ENCODE data around the gene KCTD21.

The KCTD21 gene

DNA sequence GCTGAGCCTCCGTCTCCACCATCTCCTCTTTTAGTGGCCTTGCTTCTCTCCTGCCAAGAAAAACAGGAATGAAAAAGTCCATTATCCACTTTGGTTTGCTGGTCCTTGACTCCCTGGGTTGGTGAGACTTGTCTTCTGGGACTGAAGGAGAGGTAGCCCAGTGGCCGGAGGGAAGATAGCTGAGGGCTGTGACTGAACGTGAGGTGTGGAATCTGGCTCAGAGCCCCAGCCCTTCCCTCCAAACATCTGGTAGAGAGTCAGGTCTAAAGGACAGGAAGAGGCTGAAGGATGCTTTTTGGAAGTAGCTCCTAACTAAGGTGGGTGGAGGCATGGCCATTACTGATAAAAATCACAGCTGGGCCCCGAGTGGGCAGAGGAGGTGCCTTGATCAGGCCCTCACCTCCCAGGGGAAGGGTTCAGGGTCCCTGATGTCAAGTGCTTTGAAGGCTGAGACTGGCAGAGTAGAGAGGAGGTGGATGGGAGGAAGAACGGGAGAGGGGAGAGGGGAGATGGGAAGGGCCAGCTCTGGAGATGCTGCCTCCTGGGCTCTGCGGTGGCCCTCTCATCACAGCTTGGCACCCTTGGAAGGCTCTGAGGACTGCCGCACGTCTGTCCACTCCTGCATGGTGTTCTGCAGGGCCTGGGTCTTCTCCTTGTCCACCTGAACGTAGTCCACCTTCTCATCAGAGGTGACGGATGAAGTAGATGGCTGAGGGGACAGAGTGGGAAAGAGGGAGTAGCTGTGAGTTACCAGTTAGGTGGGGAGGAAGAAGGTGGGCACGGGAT is 30.5 kb upstream of the KCTD21 start:
- DNase-seq: no peak

- no peak for DNase-seq
Observed at GRCh38 chr11:78217650-78218541, 29.5 kb upstream of the KCTD21 start.

- DNase-seq: no peak
Observed at GRCh38 chr11:78216571-78217287, 28.3 kb upstream of the KCTD21 start.

DNA sequence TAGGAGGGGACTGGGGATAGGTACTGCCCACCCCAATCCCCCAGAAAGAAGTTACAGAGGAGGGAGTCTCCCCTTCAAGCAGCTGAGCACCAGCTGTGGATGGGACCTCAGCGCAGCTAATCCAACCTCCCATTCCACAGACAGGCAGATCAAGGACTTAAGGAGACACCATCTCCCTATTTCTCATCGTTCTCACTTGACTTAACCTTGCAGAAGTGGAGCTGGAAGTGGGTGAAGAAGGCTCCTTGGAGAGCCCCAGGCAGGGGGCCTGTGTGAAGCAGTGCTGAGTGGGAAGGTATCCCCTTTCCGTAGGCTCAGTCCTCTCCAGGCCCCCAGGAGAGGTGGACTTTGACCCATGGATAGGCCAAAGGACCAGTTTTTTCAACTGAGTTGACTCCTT is 27.6 kb upstream of the KCTD21 start:
- no peak for DNase-seq

DNA sequence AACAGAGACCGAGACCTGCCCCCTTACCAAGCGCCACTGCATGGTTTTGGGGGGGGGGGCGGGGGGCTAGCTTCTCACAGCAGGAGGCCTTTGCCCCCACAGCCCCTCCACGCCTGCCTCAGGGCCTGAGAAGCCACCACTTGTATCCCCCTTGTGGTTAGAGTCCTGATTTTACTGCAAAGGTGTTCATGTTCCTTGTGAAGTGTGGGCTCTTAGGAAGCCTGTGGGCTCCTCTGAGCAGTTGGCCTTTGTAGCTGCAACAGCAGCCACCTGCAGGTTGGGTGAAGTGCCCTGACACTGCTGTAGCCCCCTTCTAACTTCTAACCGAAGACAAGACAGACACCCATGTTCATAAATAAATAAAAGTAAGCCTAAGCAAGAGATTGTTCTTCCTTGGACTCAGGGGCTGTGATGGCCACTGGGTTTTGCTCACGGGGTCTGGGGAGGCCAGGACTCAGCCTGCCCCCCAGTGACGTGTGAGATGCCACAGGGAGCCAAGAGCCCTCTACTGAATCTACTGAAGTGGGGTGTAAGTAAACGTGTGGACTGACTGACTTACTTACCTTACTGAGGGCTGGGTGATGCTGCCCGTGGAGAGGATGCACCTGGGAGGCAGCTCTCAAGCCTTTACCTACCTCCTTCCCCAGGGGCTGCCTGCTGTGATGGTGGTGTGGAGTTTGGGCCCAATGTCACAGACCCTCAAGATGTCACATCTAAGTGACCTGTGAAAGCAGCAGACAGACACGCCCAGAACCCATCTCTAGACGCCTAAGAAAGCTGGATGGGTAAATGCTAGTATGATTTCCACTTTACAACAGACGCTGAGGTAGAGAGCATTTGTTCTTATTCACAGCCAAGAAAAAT is 26.1 kb upstream of the KCTD21 start:
- DNase-seq: no peak

- no peak for DNase-seq
Observed at GRCh38 chr11:78213526-78214330, 25.3 kb upstream of the KCTD21 start.

DNA sequence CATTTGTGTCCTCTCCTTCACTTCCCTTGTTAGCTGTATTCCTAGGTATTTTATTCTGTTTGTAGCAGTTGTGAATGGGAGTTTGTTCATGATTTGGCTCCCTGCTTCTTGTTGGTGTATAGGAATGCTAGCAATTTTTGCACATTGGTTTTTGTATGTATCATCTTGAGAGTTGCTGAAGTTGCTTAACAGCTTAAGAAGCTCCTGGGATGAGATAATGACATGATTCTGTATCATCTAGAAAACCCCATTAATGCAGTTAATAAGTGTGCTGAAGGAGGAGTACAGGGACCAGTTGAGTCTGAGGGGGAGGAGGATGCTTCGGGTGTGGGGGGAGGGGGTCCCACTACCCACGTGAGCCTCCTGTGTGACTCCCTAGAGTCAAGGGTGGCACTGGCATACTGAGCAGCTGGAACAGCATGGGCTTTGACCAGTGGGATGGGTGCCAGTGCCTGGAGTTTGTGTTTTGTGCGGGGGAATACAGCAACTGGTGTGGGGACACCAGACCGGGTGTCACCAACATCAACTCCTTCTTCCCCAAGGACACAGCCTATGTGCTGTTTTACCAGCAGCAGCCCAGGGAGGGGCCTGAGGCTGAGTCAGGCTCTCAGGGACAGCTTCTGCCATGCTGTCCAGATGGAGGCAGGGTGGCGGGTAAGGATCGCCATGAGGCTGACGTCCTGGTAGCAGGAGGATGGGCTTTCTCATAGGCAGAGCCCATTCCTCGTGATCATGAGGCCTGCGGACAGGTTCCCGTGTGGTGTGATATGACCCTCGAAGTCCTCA is 24.4 kb upstream of the KCTD21 start:
- DNase-seq: no peak

DNA sequence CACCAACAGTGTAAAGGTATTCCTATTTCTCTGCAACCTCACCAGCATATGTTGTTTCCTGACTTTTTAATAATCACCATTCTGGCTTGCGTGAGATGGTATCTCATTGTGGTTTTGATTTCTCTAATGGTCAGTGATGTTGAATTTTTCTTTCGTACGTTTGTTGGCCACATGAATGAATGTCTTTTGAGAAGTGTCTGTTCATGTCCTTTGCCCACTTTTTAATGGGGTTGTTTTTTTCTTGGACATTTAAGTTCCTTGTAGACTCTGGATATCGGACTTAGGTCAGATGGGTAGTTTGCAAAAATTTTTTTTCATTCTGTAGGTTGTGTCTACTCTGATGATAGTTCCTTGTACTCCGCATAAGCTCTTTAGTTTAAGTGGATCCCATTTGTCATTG is 23.1 kb upstream of the KCTD21 start:
- no peak for DNase-seq

GRCh38 chr11:78210000-78210608 is 21.7 kb upstream of the KCTD21 start:
- DNase-seq: no peak

DNA sequence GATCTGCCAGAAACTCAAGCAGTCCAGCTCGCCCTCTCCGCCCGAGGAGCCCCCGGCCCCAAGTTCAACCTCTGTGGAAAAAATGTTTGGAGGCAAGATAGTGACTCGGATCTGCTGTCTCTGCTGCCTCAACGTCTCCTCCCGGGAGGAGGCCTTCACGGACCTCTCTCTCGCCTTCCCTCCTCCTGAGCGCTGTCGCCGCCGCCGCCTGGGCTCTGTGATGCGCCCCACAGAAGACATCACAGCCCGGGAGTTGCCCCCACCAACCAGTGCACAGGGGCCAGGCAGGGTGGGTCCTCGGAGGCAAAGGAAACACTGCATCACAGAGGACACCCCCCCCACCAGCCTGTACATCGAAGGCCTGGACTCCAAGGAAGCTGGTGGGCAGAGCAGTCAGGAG is 21.1 kb upstream of the KCTD21 start:
- DNase-seq: no peak

- no peak for DNase-seq
Observed at GRCh38 chr11:78208257-78209165, 20.1 kb upstream of the KCTD21 start.

DNA sequence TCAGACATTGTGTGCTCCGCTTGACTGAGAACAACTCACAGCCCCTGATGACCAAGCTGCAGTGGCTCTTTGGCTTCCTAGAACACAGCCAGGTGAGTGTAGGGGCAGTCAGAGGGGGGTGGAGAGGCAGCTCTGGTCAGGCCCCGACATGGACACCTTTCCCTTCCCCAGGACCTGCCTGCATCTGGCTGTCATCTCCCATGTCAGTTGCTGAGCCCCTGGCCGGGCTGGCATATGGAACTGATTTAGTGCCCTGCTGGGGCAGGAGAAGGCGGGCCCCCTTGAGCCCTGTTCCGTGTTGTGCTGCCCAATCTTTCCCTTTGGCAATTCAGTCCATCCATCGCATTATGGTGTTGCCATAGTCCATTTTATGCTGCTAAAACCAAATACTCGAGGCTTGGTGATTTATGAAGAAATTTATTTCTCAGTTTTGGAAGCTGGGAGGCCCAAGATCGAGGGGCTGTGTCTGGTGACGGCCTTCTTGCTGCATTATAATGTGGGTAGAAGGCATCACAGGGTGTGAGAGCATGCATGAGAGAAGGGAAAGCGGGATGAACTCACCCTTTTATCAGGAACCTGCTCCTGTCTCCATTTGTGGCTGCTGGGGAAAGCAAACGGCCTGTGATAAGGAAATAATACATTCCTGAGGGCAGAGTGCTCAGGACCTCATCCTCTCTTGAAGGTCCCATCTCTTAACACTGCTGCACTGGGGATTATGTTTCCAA is 19.3 kb upstream of the KCTD21 start:
- no peak for DNase-seq

GRCh38 chr11:78205691-78206090 is 17.3 kb upstream of the KCTD21 start:
- no peak for DNase-seq

- no peak for DNase-seq
Observed at GRCh38 chr11:78205256-78205655, 16.8 kb upstream of the KCTD21 start.

DNA sequence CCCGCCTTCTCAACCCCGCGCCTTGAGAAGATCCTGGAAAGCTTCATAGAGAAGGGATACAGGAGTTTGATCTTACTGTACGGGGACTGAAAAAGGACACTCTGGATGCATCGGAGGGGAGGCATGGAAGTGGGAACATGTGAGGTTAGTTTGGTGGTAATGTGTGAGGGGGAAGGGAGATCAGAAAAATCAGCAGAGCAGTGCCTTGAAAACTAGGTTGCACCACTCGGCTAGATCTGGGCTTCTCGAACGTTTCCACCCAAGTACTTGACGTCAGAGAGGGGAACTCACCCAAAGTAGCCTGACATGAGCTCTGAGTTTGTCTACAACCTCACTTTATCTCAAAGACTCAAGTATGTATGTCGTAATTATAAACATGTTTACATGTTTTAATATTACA is 14.8 kb upstream of the KCTD21 start:
- no peak for DNase-seq

GRCh38 chr11:78202733-78203167 is 14.3 kb upstream of the KCTD21 start:
- no peak for DNase-seq

- DNase-seq: no peak
Observed at GRCh38 chr11:78201096-78201818, 12.8 kb upstream of the KCTD21 start.

DNA sequence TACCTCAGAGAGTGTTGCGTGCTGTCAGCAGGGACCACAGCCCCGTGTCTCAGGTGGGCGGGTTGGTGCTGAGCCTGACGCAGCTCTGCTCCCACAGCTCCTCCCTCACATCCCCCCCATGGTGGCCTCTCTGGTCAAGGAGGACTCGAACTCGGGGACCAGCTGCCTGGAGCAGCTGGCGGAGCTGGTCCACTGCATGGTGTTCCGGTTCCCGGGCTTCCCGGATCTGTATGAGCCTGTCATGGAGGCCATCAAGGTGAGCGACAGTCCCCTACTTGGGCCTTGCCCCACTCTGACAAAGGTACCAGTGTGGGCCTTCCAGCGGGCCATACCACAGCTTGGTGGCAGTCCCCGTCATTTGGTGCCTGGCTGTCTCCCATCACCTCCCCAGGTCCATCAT is 12.1 kb upstream of the KCTD21 start:
- DNase-seq: no peak

Data from NCI-H526 (cell line).